Measurements from ENCODE around the gene IPCEF1. TPM values are rescaled to one million over a fixed set of nuclear protein-coding genes. Genes with fewer than 3 reads are reported as not detected.
"Not testable (repeated sequence)": the region's sequence is repeated elsewhere in the genome, so short reads cannot be mapped to it uniquely, and the experiment has no call there.

The IPCEF1 gene
- total RNA-seq, 4 donors from 2014 or later: 3.1 to 9.7 (median 3.4) TPM

DNA sequence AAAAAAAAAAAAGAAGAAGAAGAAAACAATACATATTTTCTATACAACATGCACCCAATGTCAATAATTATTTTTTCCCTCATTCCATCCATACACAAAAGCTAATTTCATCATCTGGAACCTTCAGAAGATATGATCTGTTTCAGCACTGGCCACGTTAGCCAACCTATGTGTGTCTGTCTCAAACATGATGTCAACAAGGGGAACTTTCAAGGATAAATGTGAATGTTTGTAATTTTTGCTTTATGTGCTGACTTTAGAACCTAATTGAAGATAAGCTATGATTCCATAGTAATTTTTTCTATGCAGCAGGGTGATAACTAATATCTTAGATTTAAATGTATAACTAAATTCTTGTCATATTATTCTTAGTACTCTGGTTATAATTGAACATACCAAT lies 37.9 kb downstream of the IPCEF1 start:
- H3K4me1 ChIP-seq: no peaks in the 10 kb centered on the region
- no peak overlapping the region for H3K4me3 ChIP-seq
- no peaks in the 10 kb centered on the region for H3K36me3 ChIP-seq
- intact Hi-C loops (cut with DNase I; ENCODE audit: low total_unique reads): no loop called here
- peak overlapping the region in 1 of 2 donors; percentile 71 for H3K27ac ChIP-seq
- no peaks in the 10 kb centered on the region for H3K27me3 ChIP-seq
- no peak for TF ChIP-seq CTCF (IDR thresholded peaks at IDR 0.05)
- no peak for TF ChIP-seq POLR2A (IDR thresholded peaks at IDR 0.05)
- H3K9me3 ChIP-seq: no peaks in the 10 kb centered on the region
- DNase-seq: no peak

GRCh38 chr6:154316131-154316530 lies 40.5 kb downstream of the IPCEF1 start:
- Histone ChIP-seq H3K27me3 (no peaks in the 10 kb centered on the region), H3K27ac (no peak overlapping the region)
- intact Hi-C loops (cut with DNase I; ENCODE audit: low total_unique reads): no loop called here

GRCh38 chr6:154314084-154314483 lies 42.5 kb downstream of the IPCEF1 start:
- no peaks in the 10 kb centered on the region for H3K4me1 ChIP-seq

More at GRCh38 chr6:154316131-154316530, 40.5 kb downstream of the IPCEF1 start:
- no peak for DNase-seq
- Histone ChIP-seq H3K4me3 (no peak overlapping the region), H3K4me1 (no peaks in the 10 kb centered on the region), H3K9me3 (no peaks in the 10 kb centered on the region), H3K36me3 (no peaks in the 10 kb centered on the region)
- no peak for TF ChIP-seq POLR2A (IDR thresholded peaks at IDR 0.05)
- no peak for TF ChIP-seq CTCF (IDR thresholded peaks at IDR 0.05)

DNA sequence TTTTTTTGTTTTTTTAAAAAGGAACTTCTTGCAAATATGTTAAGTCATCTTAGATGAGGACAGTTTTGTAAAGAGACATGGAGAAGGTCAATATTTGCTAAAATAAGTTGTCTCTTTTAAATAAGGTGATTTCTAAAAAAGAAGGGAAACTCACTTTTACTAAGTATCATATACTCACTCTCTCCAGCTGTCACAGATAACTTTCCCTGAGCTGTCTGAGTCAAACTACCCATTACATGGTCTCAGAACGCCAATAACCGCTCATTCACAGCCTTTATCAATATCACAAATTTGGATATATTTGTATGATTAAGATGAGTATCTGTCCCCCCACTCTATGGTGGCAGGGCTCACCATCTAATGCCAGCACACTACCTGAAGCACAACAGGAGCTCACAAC lies 47.6 kb downstream of the IPCEF1 start:
- Histone ChIP-seq H3K27me3 (no peaks in the 10 kb centered on the region), H3K27ac (no peak overlapping the region), H3K36me3 (no peaks in the 10 kb centered on the region), H3K4me3 (no peak overlapping the region), H3K9me3 (no peaks in the 10 kb centered on the region), H3K4me1 (no peaks in the 10 kb centered on the region)
- no peak for DNase-seq
- TF ChIP-seq POLR2A (IDR thresholded peaks at IDR 0.05) (no peak), CTCF (IDR thresholded peaks at IDR 0.05) (no peak)
- intact Hi-C loops (cut with DNase I; ENCODE audit: low total_unique reads): no loop called here

More at GRCh38 chr6:154314084-154314483, 42.5 kb downstream of the IPCEF1 start:
- TF ChIP-seq POLR2A (IDR thresholded peaks at IDR 0.05): no peak
- TF ChIP-seq CTCF (IDR thresholded peaks at IDR 0.05): no peak
- no peaks in the 10 kb centered on the region for H3K36me3 ChIP-seq
- H3K27me3 ChIP-seq: no peaks in the 10 kb centered on the region
- DNase-seq: no peak
- H3K9me3 ChIP-seq: no peaks in the 10 kb centered on the region
- intact Hi-C loops (cut with DNase I; ENCODE audit: low total_unique reads): no loop called here
- H3K4me3 ChIP-seq: no peak overlapping the region
- no peak overlapping the region for H3K27ac ChIP-seq

DNA sequence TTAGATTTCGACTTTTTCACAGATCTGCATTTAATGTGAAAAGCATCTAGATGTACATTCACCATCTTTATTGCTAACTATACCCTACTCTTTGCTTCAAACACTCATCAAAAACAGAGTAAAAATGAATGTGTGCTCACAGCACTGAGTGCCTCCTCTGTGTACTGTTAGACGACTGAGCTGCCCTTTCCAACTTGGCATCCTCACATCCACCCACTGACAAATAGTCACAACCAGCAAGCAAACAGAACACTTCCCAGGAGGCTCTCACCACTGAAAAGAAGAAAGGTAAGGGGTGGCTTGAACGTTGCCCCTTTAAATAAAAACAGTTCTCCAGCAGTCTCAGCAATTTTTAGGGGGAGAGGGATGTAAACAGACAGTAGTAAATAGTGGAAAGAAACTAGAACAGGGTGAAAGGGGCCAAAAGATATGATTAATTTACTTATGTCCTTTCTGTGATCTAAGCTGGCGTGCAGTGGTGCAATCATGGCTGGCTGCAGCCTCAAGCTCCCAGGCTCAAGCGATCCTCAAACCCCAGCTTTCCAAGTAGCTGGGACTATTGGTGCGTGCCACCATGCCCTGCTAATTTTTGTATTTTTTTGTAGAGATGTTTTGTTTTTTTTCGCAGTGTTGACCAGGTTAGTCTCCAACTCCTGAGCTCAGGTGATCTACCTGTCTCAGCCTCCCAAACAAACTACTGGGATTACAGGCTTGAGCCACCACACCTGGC lies 48.7 kb downstream of the IPCEF1 start:
- H3K27me3 ChIP-seq: no peaks in the 10 kb centered on the region
- DNase-seq: no peak
- intact Hi-C loops (cut with DNase I; ENCODE audit: low total_unique reads): no loop called here
- no peak overlapping the region for H3K27ac ChIP-seq
- no peak overlapping the region for H3K4me3 ChIP-seq
- no peaks in the 10 kb centered on the region for H3K36me3 ChIP-seq
- H3K4me1 ChIP-seq: no peaks in the 10 kb centered on the region
- H3K9me3 ChIP-seq: no peaks in the 10 kb centered on the region
- TF ChIP-seq CTCF (IDR thresholded peaks at IDR 0.05) (no peak), POLR2A (IDR thresholded peaks at IDR 0.05) (no peak)

GRCh38 chr6:154307147-154307546 lies 49.5 kb downstream of the IPCEF1 start:
- H3K27me3 ChIP-seq; DNase-seq; intact Hi-C loops (cut with DNase I; ENCODE audit: low total_unique reads); H3K27ac ChIP-seq; H3K4me3 ChIP-seq; H3K9me3 ChIP-seq; H3K4me1 ChIP-seq; H3K36me3 ChIP-seq: not testable (repeated sequence)
